CD4-positive, alpha-beta T cell (primary cell): ENCODE results near the gene NNAT. TPM values are rescaled to one million over a fixed set of nuclear protein-coding genes. Genes with fewer than 3 reads are reported as not detected.

Experiments
- ATAC-seq: fragments of 200-7000 bp; cut with Tn5 transposase; one replicate; pipeline ENCODE4 v1.10.0; 2022; ENCODE audit warnings: mild to moderate bottlenecking; ENCODE audit not compliant: poor library complexity
- CTCF ChIA-PET: fragments of 350-600 bp; sonication (Branson Sonifier 250); formaldehyde crosslinking; loops from one replicate; lab custom pipeline; 2021; ENCODE audit warnings: antibody characterized with exemption, inconsistent platforms; lab: Charles Lee
- POLR2A ChIA-PET: fragments of 350-600 bp; sonication (Branson Sonifier 250); formaldehyde crosslinking; loops from one replicate; lab custom pipeline; 2021; ENCODE audit warnings: antibody characterized with exemption, inconsistent platforms; lab: Charles Lee
- DNase-seq, 14 experiments: peaks; one replicate each; pipeline ENCODE4 v3.0.0-alpha.2; 2013 to 2020; ENCODE audit warnings: mixed read lengths in 2 of 14
- H3K27ac ChIP-seq, 2 donors: one replicate each; pipeline versions ENCODE4 v1.5.1 to v1.7.0; 2013; ENCODE audit warnings: low read length in 2 of 2, low read depth in 1 of 2, mild to moderate bottlenecking in 1 of 2
- H3K27me3 ChIP-seq, 2 experiments: 1 replicate in 1 of 2; 2 replicates in 1 of 2; pipeline versions ENCODE4 v1.6.1 to v1.7.0; 2013; ENCODE audit warnings: low read length in 2 of 2, control low read depth in 1 of 2, mild to moderate bottlenecking in 1 of 2, moderate library complexity in 1 of 2; ENCODE audit not compliant: insufficient read depth in 2 of 2, control insufficient read depth in 1 of 2
- H3K36me3 ChIP-seq: one replicate; pipeline ENCODE4 v1.6.1; 2013; ENCODE audit warnings: low read length, control low read depth; ENCODE audit not compliant: insufficient read depth
- H3K4me1 ChIP-seq: one replicate; pipeline ENCODE4 v1.6.1; 2013; ENCODE audit warnings: low read length, control low read depth; ENCODE audit not compliant: insufficient read depth
- H3K4me3 ChIP-seq: one replicate; pipeline ENCODE4 v1.5.1; 2013; ENCODE audit warnings: mild to moderate bottlenecking, low read length, moderate library complexity
- H3K9me3 ChIP-seq, 2 experiments: 1 replicate in 1 of 2; 2 replicates in 1 of 2; pipeline versions ENCODE4 v1.6.1 to v1.7.0; 2013; ENCODE audit warnings: low read length in 2 of 2, mild to moderate bottlenecking in 2 of 2, control low read depth in 1 of 2, moderate library complexity in 1 of 2; ENCODE audit not compliant: control insufficient read depth in 1 of 2, insufficient read depth in 1 of 2
- H3K27ac Mint-ChIP-seq: one replicate; pipeline ENCODE4 v1.8.0; 2020; ENCODE audit warnings: mixed read lengths
- H3K27me3 Mint-ChIP-seq: one replicate; pipeline ENCODE4 v1.8.0; 2021; ENCODE audit warnings: mixed read lengths
- H3K36me3 Mint-ChIP-seq: one replicate; pipeline ENCODE4 v1.8.0; 2021; ENCODE audit warnings: low read depth, mixed read lengths
- H3K4me1 Mint-ChIP-seq: one replicate; pipeline ENCODE4 v1.8.0; 2021; ENCODE audit warnings: low read depth, mixed read lengths
- H3K4me3 Mint-ChIP-seq: one replicate; pipeline ENCODE4 v1.8.0; 2020; ENCODE audit warnings: mild to moderate bottlenecking, mixed read lengths
- H3K9me3 Mint-ChIP-seq: one replicate; pipeline ENCODE4 v1.8.0; 2020; ENCODE audit warnings: mixed read lengths
- intact Hi-C, 2 experiments: fragments of 100-400 bp; cut with DNase I in 1 of 2; cut with micrococcal nuclease in 1 of 2; formaldehyde crosslinking; loops; one replicate each; pipeline versions ENCODE4 v1.15.1 to v1.9.0; 2023 to 2025; cut with DNase I, micrococcal nuclease
- total RNA-seq, 174 experiments: library from RNA in 2 of 174; stranded (reverse) in 2 of 174; gene quantifications; one replicate each; pipeline ENCODE4 v1.2.3 and lab custom pipeline; 2021 to 2026
- TF ChIP-seq, protein P1 (sequence below): fragments of 200-600 bp; IDR thresholded peaks from one replicate; pipeline ENCODE4 v1.8.0; 2022; ENCODE audit warnings: antibody characterized with exemption, mild to moderate bottlenecking

The NNAT gene
- total RNA-seq, 2 experiments from 2014 or later = not detected

DNA sequence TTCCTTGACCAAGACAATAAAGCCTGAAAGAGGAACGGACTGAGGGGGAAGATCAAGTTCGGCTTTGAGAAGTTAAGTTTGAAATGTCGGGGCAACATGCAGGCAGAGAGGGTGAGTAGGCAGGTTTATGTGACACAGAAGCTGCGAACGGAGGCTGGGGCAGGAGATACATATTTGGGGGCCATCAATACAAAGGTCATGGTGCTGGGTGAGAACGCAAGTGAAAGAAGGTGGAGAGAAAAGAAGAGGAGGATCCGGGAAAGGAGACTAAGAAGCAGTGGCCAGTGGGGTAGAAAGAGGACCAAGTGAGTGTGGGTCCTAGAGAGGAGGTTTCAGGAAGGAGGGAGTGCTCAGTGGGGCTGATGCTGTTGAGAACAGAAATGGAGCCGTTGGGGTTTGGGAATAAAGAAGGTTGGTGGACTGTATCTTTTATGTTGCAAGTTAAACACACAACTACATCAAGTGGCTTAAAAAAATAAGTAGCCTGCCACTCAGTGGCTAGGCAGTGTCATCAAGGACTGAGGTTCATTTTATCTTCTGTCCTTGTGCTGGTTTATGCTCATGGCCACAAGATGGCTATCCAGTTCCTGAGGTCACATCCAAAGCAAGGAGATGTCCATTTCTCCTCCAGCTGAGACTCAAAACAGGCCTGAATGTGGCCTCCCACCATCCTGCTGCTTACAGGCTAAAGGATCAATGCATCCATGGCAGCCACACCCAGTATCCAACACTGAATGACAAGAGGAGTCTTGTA is 8.3 kb downstream of the NNAT start:
- TF ChIP-seq, protein P1, sequence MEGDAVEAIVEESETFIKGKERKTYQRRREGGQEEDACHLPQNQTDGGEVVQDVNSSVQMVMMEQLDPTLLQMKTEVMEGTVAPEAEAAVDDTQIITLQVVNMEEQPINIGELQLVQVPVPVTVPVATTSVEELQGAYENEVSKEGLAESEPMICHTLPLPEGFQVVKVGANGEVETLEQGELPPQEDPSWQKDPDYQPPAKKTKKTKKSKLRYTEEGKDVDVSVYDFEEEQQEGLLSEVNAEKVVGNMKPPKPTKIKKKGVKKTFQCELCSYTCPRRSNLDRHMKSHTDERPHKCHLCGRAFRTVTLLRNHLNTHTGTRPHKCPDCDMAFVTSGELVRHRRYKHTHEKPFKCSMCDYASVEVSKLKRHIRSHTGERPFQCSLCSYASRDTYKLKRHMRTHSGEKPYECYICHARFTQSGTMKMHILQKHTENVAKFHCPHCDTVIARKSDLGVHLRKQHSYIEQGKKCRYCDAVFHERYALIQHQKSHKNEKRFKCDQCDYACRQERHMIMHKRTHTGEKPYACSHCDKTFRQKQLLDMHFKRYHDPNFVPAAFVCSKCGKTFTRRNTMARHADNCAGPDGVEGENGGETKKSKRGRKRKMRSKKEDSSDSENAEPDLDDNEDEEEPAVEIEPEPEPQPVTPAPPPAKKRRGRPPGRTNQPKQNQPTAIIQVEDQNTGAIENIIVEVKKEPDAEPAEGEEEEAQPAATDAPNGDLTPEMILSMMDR = no peak
- Histone ChIP-seq H3K9me3 (no peaks in the 10 kb centered on the region), H3K4me3 (no peak overlapping the region), H3K27ac (no peak overlapping the region), H3K27me3 (no peaks in the 10 kb centered on the region), H3K36me3 (no peaks in the 10 kb centered on the region), H3K4me1 (peaks cover 40% of the 10 kb centered on the region)
- POLR2A ChIA-PET = interaction anchor here (0.6 to 3.6 kb wide), 3 partner anchors 240 to 1255 kb away, joined by 3 to 27 read pairs (median 11); partner anchors contain the start of genes MANBAL, MROH8 and RPN2
- Mint-ChIP-seq H3K4me3 (peak overlapping the region; percentile 67), H3K9me3 (no peaks in the 10 kb centered on the region), H3K4me1 (peaks cover 39% of the 10 kb centered on the region), H3K27me3 (no peaks in the 10 kb centered on the region), H3K36me3 (peaks cover 11% of the 10 kb centered on the region), H3K27ac (peak overlapping the region; percentile 98)
- no peak for DNase-seq
- intact Hi-C loops = loop anchor here in 1 of 2 experiments (2.0 to 5.0 kb wide), 4 partner anchors 165 to 432 kb away; partner anchors contain the start of genes CTNNBL1, MANBAL, MROH8 and RBL1
- CTCF ChIA-PET = interaction anchor here (0.7 to 1.2 kb wide), 2 partner anchors 20 to 334 kb away, joined by 3 to 6 read pairs; no protein-coding TSS in a partner anchor
- no peak for ATAC-seq

DNA sequence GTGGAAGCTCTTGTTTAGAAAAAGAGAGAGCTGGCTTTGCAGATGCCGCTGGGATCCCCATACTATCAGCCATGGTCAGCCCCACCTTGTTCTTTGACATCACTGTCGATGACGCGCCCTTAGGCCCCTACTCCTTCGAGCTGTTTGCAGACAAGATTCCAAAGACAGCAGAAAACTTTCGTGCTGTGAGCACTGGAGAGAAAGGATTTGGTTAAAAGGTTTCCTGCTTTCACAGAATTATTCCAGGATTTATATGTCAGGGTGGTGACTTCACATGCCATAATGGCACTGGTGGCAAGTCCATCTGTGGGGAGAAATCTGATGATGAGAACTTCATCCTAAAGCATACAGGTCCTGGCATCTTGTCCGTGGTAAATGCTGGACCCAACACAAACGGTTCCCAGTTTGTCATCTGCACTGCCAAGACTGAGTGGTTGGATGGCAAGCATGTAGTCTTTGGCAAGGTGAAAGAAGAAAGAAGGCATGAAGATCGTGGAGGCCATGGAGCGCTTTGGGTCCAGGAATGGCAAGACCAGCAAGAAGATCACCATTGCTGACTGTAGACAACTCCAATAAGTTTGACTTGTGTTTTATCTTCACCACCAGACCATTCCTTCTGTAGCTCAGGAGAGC is 9.0 kb downstream of the NNAT start:
- Mint-ChIP-seq H3K36me3 (peaks cover 8% of the 10 kb centered on the region), H3K4me1 (peaks cover 32% of the 10 kb centered on the region), H3K9me3 (no peaks in the 10 kb centered on the region), H3K27me3 (no peaks in the 10 kb centered on the region), H3K27ac (no peak overlapping the region), H3K4me3 (peak overlapping the region; percentile 49)
- TF ChIP-seq, protein P1 = no peak
- H3K4me3 ChIP-seq = no peak overlapping the region
- CTCF ChIA-PET = interaction anchor here (0.6 to 1.2 kb wide), 3 partner anchors 19 to 241 kb away, joined by 3 to 4 read pairs (median 3); no protein-coding TSS in a partner anchor
- POLR2A ChIA-PET = interaction anchor here (0.6 kb wide), 1 partner anchor 1256 kb away, joined by 3 read pairs; no protein-coding TSS in a partner anchor
- H3K27ac ChIP-seq = no peak overlapping the region
- H3K36me3 ChIP-seq = no peaks in the 10 kb centered on the region
- DNase-seq = no peak
- H3K27me3 ChIP-seq = no peaks in the 10 kb centered on the region
- ATAC-seq = no peak
- intact Hi-C loops = loop anchor here (2.0 to 10.0 kb wide), 6 partner anchors 138 to 525 kb away; partner anchors contain the start of genes CTNNBL1 (in 1 of the 2), MANBAL (in 1 of the 2), MROH8 (in 1 of the 2) and RBL1 (in 1 of the 2)
- H3K9me3 ChIP-seq = no peaks in the 10 kb centered on the region
- H3K4me1 ChIP-seq = peaks cover 33% of the 10 kb centered on the region

DNA sequence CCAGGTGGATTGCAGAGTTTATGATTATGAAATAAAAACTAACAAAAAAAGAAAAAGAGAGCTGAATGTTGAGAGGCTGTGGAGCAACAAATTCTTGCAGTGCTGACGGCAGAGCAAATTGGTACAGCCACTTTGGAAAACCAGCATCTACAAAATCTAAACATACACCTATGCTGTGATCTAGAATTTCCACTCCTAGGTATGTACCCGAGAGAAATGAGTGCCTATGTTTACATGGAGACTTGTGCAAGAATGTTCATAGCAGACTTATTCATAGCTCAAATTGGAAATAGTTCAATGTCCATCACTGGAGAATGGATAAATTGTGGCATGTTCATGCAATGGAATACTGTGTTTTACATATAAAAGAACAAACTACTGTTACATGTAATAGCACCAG is 9.6 kb downstream of the NNAT start:
- H3K27ac ChIP-seq = no peak overlapping the region
- ATAC-seq (no peak), DNase-seq (no peak)
- intact Hi-C loops = loop anchor here (5.0 to 10.0 kb wide), 2 partner anchors 138 to 526 kb away; no protein-coding TSS in a partner anchor
- TF ChIP-seq, protein P1 = no peak
- H3K27me3 Mint-ChIP-seq = no peaks in the 10 kb centered on the region
- peaks cover 27% of the 10 kb centered on the region for H3K4me1 ChIP-seq
- H3K36me3 ChIP-seq = no peaks in the 10 kb centered on the region
- H3K27me3 ChIP-seq = no peaks in the 10 kb centered on the region
- no peaks in the 10 kb centered on the region for H3K9me3 ChIP-seq
- ChIA-PET POLR2A (interaction anchor here (1.0 kb wide), 1 partner anchor 352 kb away, joined by 3 read pairs; no protein-coding TSS in a partner anchor), CTCF (interaction anchor here (0.6 to 1.2 kb wide), 2 partner anchors 146 to 242 kb away, joined by 3 to 4 read pairs; no protein-coding TSS in a partner anchor)
- peaks cover 26% of the 10 kb centered on the region for H3K4me1 Mint-ChIP-seq
- no peak overlapping the region for H3K4me3 ChIP-seq
- no peaks in the 10 kb centered on the region for H3K9me3 Mint-ChIP-seq
- peak overlapping the region; percentile 12 for H3K4me3 Mint-ChIP-seq
- H3K27ac Mint-ChIP-seq = no peak overlapping the region
- peaks cover 8% of the 10 kb centered on the region for H3K36me3 Mint-ChIP-seq
